GM12864 (cell line): ENCODE results near the gene LILRB1.

Source experiments
- DNase-seq: peaks from one replicate; pipeline ENCODE4 v3.0.0-alpha.2; 2011; ENCODE audit warnings: low read depth
- H3K4me3 ChIP-seq: 2 replicates; pipeline ENCODE4 v1.5.1; 2011; ENCODE audit warnings: mild to moderate bottlenecking, low read depth, low read length, control low read depth
- CTCF ChIP-seq: IDR thresholded peaks from 2 replicates; pipeline ENCODE4 v1.5.1; 2011; ENCODE audit warnings: low read depth, mild to moderate bottlenecking, moderate library complexity, low read length, control low read depth, inconsistent platforms; ENCODE audit errors: missing control alignments

LILRB1 gene

DNA sequence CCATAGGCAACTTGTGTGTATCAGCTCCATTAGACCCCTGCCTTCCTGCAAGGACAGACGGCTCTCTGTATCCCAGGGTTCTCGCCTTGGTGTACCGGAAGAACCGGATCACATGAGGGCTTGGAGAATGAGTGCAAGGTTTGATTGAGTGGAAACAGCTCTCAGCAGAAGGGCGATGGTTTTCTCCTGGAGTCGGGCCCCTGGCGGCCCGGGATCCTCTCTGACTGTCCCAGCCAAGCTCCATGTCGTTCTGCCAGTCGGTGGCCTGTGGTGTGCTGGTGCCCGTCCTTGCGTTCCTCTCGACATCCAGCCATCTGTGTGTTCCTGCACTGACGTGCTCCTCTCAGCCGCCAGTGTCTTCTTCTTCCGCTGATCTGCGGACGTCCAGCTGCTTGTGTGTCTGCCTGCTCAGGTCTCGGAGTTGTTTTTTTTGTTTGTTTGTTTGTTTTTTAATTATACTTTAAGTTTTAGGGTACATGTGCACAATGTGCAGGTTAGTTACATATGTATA, 16.1 kb downstream of the LILRB1 start:
- no peak for TF ChIP-seq CTCF
- no peak for DNase-seq
- H3K4me3 ChIP-seq, result no peak overlapping the region

DNA sequence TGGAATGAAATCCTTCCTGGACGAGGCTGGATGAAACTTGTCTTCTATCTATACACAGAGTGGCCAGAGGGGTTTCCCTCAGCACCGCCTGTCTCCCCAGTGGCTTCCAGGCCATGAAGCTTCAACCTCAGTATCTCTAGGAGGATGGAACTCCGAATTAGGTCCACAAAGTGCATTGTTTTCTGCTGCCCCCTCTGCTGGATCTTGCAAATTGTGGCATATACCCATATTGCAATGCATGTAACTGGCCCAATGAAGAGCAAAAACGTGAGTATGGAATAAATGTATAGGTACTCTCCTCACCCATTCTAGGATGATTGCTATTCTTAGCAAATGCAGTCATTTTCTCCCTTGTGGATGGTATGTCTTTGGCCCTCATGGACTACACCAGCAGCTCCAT, 17.8 kb downstream of the LILRB1 start:
- H3K4me3 ChIP-seq, result no peak overlapping the region
- DNase-seq, result no peak
- TF ChIP-seq CTCF, result peak; percentile 22

- DNase-seq, result no peak
- H3K4me3 ChIP-seq, result no peak overlapping the region
- no peak for TF ChIP-seq CTCF
Observed at GRCh38 chr19:54650108-54650655, 19.9 kb downstream of the LILRB1 start.

- DNase-seq, result no peak
- no peak overlapping the region for H3K4me3 ChIP-seq
- peak; percentile 48 for TF ChIP-seq CTCF
Observed at GRCh38 chr19:54653181-54653809, 23.0 kb downstream of the LILRB1 start.

DNA sequence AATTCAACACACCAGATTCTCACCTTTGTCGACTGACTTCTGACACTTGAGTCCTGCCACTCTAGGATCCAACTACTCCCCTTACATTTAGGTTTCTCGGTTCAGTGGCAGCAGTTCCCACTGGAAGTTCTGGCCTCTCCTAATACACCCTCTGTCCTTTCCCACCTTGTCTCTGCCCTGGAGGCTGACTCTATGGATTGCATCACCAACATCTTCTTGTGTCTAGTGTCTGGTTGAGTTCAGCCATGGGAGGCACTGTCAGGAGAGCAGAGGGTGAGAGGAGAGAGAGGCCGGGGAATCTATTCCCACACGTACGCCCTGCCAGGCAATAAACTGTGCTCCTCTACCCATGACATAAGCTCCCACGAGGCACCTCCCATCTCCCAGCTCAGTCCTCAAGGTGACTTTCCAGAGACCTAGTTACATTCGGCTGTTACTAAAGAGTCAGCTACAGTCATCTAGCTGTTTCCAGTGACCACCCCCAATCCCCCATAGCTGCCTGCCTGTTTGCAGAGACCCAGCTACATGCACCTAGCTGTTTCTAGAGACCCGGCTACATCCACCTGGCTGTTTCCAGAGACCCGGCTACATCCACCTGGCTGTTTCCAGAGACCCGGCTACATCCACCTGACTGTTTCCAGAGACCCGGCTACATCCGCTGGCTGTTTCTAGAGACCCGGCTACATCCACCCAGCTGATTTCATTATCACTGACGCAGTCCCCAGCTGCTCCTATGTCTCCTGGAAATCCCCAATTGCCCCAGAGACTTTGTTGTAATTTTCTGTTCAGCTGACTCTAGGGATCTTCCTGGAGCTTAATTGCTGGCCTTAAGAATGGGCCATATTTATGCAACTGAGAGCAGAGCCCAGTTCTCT, 24.4 kb downstream of the LILRB1 start:
- H3K4me3 ChIP-seq, result no peak overlapping the region
- no peak for DNase-seq
- TF ChIP-seq CTCF, result no peak

DNA sequence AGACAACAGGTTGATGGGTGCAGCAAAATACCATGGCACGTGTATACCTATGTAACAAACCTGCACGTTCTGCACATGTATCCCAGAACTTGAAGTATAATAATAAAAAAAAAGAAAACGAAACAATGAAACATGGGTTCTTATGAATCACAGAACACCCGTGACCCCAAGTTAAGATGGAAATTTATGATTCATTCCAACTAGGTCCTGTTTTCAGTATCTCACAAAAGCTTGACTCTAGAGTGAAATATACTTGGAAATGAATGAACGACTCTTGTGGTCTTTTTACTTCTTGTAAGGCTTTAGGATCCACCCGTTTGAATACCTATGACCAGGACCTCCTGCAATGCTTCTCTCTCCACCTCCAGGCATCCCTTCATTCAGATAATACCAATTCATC, 29.0 kb downstream of the LILRB1 start:
- DNase-seq, result no peak
- no peak for TF ChIP-seq CTCF

More for the DNA sequence above, 29.0 kb downstream of the LILRB1 start:
- H3K4me3 ChIP-seq, result no peak overlapping the region
